Osteoblast (primary cell): ENCODE measurements around the gene OSBPL5. TPM values are rescaled to one million over a fixed set of nuclear protein-coding genes. Genes with fewer than 3 reads are reported as not detected.

Experiments used
- DNase-seq: peaks from one replicate; pipeline ENCODE4 v3.0.0; 2011; ENCODE audit warnings: low spot score, mixed read lengths; ENCODE audit not compliant: insufficient read length; ENCODE audit errors: missing footprints
- H2AFZ ChIP-seq: 2 replicates; pipeline ENCODE4 v1.6.0; 2011; ENCODE audit warnings: mild to moderate bottlenecking, low read length
- H3K27ac ChIP-seq: 2 replicates; pipeline ENCODE4 v1.5.1; 2011; ENCODE audit warnings: mild to moderate bottlenecking, low read depth, low read length, moderate library complexity
- H3K27me3 ChIP-seq: 2 replicates; pipeline ENCODE4 v1.6.0; 2012; ENCODE audit warnings: mild to moderate bottlenecking, control low read depth, inconsistent platforms, low read length, moderate library complexity; ENCODE audit not compliant: insufficient read depth
- H3K36me3 ChIP-seq: 2 replicates; pipeline ENCODE4 v1.5.1; 2011; ENCODE audit warnings: mild to moderate bottlenecking, low read length, control low read depth, moderate library complexity; ENCODE audit not compliant: insufficient read depth
- H3K4me1 ChIP-seq: 2 replicates; pipeline ENCODE4 v1.5.1; 2011; ENCODE audit warnings: mild to moderate bottlenecking, low read length, control low read depth, moderate library complexity; ENCODE audit not compliant: insufficient read depth
- H3K4me2 ChIP-seq: 2 replicates; pipeline ENCODE4 v1.6.0; 2011; ENCODE audit warnings: mild to moderate bottlenecking, low read length; ENCODE audit not compliant: insufficient read depth
- H3K4me3 ChIP-seq: fragments of 200-600 bp; sonication (generic); 3 replicates; pipeline ENCODE4 v1.5.1; 2012; ENCODE audit warnings: mild to moderate bottlenecking, low read length, inconsistent platforms; ENCODE audit not compliant: insufficient read depth
- H3K79me2 ChIP-seq: 2 replicates; pipeline ENCODE4 v1.6.0; 2012; ENCODE audit warnings: mild to moderate bottlenecking, low read length, control low read depth, inconsistent platforms; ENCODE audit not compliant: insufficient read depth
- H3K9me3 ChIP-seq: 2 replicates; pipeline ENCODE4 v1.5.1; 2011; ENCODE audit warnings: low read depth, low read length, control low read depth
- H4K20me1 ChIP-seq: 2 replicates; pipeline ENCODE4 v1.6.0; 2012; ENCODE audit warnings: mild to moderate bottlenecking, low read length, control low read depth; ENCODE audit not compliant: insufficient read depth
- CTCF ChIP-seq: IDR thresholded peaks from 2 replicates; pipeline ENCODE4 v1.5.1; 2011; ENCODE audit warnings: mild to moderate bottlenecking, low read depth, low read length, moderate library complexity; ENCODE audit errors: extremely low read depth
- total RNA-seq: library from RNA; depleted of rRNA; stranded (reverse); fragments of >200 nt; gene quantifications from 2 replicates; pipeline ENCODE4 v1.2.3, GENCODE V29; 2012

The OSBPL5 gene
- total RNA-seq, 1 donor = 49.9 TPM

GRCh38 chr11:3081386-3081751 lies 83.7 kb downstream of the OSBPL5 start:
- no peak for TF ChIP-seq CTCF
- H2AFZ ChIP-seq = no peak overlapping the region
- no peaks in the 10 kb centered on the region for H4K20me1 ChIP-seq
- H3K27me3 ChIP-seq = no peaks in the 10 kb centered on the region
- H3K79me2 ChIP-seq = no peaks in the 10 kb centered on the region
- no peak overlapping the region for H3K27ac ChIP-seq
- H3K9me3 ChIP-seq = no peaks in the 10 kb centered on the region
- DNase-seq = no peak
- no peak overlapping the region for H3K4me2 ChIP-seq
- no peaks in the 10 kb centered on the region for H3K4me1 ChIP-seq
- H3K4me3 ChIP-seq = no peak overlapping the region
- no peaks in the 10 kb centered on the region for H3K36me3 ChIP-seq

GRCh38 chr11:3080733-3081385 lies 84.3 kb downstream of the OSBPL5 start:
- Histone ChIP-seq H3K27me3 (no peaks in the 10 kb centered on the region), H3K4me2 (no peak overlapping the region)
- TF ChIP-seq CTCF = no peak

DNA sequence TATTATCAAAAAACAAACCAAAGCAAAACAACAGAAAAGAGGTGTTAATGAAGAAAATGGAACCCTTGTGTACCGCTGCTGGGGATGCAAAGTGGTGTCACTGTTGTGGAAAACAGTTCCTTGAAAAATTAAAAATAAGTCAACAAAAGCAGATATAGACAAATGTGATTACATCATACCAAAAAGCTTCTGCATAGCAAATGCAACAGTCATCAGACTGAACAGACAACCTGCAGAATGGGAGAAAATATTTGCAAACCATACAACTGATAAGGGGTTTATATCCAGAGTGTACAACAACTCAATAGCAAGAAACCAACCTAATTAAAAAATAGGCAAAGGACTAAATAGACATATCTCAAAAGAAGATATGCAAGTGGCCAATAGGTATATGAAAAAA lies 85.0 kb downstream of the OSBPL5 start:
- no peak for TF ChIP-seq CTCF
- Histone ChIP-seq H3K36me3 (no peaks in the 10 kb centered on the region), H3K4me3 (no peak overlapping the region), H3K4me1 (no peaks in the 10 kb centered on the region), H2AFZ (no peak overlapping the region), H3K27ac (no peak overlapping the region), H3K79me2 (no peaks in the 10 kb centered on the region), H3K4me2 (no peak overlapping the region), H4K20me1 (no peaks in the 10 kb centered on the region), H3K9me3 (no peaks in the 10 kb centered on the region), H3K27me3 (no peaks in the 10 kb centered on the region)
- DNase-seq = no peak

More at GRCh38 chr11:3080733-3081385, 84.3 kb downstream of the OSBPL5 start:
- Histone ChIP-seq H3K36me3 (no peaks in the 10 kb centered on the region), H3K27ac (no peak overlapping the region), H2AFZ (no peak overlapping the region), H3K4me3 (no peak overlapping the region), H3K9me3 (no peaks in the 10 kb centered on the region), H3K79me2 (no peaks in the 10 kb centered on the region), H3K4me1 (no peaks in the 10 kb centered on the region), H4K20me1 (no peaks in the 10 kb centered on the region)
- DNase-seq = no peak

- H3K27me3 ChIP-seq = no peaks in the 10 kb centered on the region
- H2AFZ ChIP-seq = no peak overlapping the region
- TF ChIP-seq CTCF = no peak
- H3K79me2 ChIP-seq = no peaks in the 10 kb centered on the region
- H3K4me1 ChIP-seq = no peaks in the 10 kb centered on the region
- no peaks in the 10 kb centered on the region for H3K9me3 ChIP-seq
- no peaks in the 10 kb centered on the region for H3K36me3 ChIP-seq
- no peak overlapping the region for H3K27ac ChIP-seq
- H4K20me1 ChIP-seq = no peaks in the 10 kb centered on the region
- DNase-seq = no peak
- H3K4me2 ChIP-seq = no peak overlapping the region
- no peak overlapping the region for H3K4me3 ChIP-seq
These were observed 87.2 kb downstream of the OSBPL5 start for GRCh38 chr11:3077846-3078440.
